Esophagus (tissue), 2 donors: ENCODE data around the gene DAPP1. TPM values are rescaled to one million over a fixed set of nuclear protein-coding genes. Genes with fewer than 3 reads are reported as not detected.

Source experiments
- H3K27ac ChIP-seq, 2 donors: one replicate each; pipeline ENCODE4 v1.5.1; 2013; ENCODE audit warnings: low read depth in 2 of 2, mild to moderate bottlenecking in 2 of 2, inconsistent platforms in 1 of 2, low read length in 1 of 2, moderate library complexity in 1 of 2
- H3K27me3 ChIP-seq, 2 donors: one replicate each; pipeline ENCODE4 v1.6.1; 2013; ENCODE audit warnings: low read length in 2 of 2, control low read depth in 1 of 2, mild to moderate bottlenecking in 1 of 2; ENCODE audit not compliant: insufficient read depth in 2 of 2, control insufficient read depth in 1 of 2
- H3K36me3 ChIP-seq, 2 donors: one replicate each; pipeline ENCODE4 v1.6.1; 2013; ENCODE audit warnings: low read length in 1 of 2; ENCODE audit not compliant: control insufficient read depth in 2 of 2, insufficient read depth in 2 of 2
- H3K4me1 ChIP-seq, 2 donors: one replicate each; pipeline ENCODE4 v1.6.1; 2013; ENCODE audit warnings: low read length in 1 of 2; ENCODE audit not compliant: control insufficient read depth in 2 of 2, insufficient read depth in 2 of 2
- H3K4me3 ChIP-seq, 2 donors: one replicate each; pipeline ENCODE4 v1.5.1; 2013; ENCODE audit warnings: low read length in 2 of 2, mild to moderate bottlenecking in 2 of 2, low read depth in 1 of 2, moderate library complexity in 1 of 2
- H3K9me3 ChIP-seq, 2 donors: one replicate each; pipeline ENCODE4 v1.6.1; 2013; ENCODE audit warnings: mild to moderate bottlenecking in 2 of 2, low read depth in 1 of 2, low read length in 1 of 2, moderate library complexity in 1 of 2; ENCODE audit not compliant: control insufficient read depth in 2 of 2, insufficient read depth in 1 of 2
- WGBS, 2 donors: extraction: QIAGEN DNeasy Blood & Tissue Kit; methylation state at CpG; one replicate each; pipeline ENCODE4 v1.1.7; 2013; 5-methylcytosine and 5-hydroxymethylcytosine counted together
- polyA plus RNA-seq, 2 donors: library from polyadenylated mRNA; stranded (reverse); fragments of 200-250 nt; gene quantifications; one replicate each; pipeline ENCODE4 v1.2.3, GENCODE V29; 2013
- donor health status: healthy with polysubstance abuse.
- donor health status: Bipolar disorder and iron deficiency.

Gene DAPP1
- polyA plus RNA-seq, 2 donors = 29.1 to 40.6 TPM

DNA sequence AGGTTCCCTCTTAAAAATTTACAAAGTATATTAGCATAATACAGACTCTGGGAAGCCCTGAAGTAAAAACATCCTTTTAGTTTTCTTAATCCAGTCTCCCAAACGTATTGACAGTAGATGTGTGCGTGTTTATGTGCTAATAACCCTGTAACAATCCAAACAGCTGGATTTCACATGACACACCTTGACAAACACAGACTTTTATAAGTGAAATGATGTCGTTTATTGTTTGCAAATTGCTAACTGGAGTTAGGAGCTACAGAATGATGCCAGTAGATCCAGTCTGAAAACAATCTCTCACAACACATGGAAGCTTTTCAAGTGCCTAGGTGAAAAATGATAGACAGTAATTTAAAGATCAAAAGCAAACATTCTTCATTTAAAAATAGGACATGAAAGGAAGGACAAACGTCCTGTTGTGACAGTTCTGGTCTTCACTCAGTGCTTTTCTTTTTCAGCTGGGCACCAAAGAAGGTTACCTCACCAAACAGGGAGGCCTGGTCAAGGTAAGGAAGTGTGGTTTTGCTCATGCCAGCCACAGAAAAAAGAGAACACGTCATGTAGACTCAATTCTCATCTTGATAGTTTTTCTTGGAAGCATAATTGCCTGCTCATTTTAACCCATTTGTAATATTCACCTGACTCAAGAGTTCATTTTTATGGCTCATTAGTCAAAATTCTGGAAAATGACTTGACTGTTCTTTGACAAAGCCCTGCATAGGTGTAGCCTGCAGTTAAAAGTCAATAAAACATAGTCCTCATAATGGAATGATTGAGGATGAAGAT lies 44.7 kb downstream of the DAPP1 start:
- Histone ChIP-seq H3K9me3 (no peaks in the 10 kb centered on the region), H3K4me1 (peaks cover 0 to 3% of the 10 kb centered on the region in 2 donors), H3K27me3 (no peaks in the 10 kb centered on the region), H3K36me3 (peaks cover 0 to 4% of the 10 kb centered on the region in 2 donors), H3K4me3 (no peak overlapping the region), H3K27ac (no peak overlapping the region)
- 49 to 54% methylated on average over 5 of the region's 5 CpGs for WGBS, 2 donors

DNA sequence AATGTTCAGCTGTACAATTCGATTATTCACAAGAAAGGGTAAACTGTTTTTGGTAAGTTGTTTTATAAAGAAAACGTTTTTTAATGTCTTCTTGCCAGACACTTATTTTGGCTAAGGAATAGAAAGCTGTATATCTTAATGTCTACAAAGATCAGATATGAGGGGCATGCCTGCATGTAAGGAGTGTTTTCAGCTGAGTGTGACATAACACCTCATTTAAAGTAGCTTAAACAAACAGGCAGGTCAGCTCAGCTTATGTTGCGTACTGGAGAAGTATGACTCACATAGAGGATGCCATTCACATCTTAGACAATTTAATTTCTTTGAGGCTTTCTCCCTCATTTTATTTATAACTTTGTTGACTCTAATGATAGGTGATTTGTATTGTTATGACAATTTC lies 47.2 kb downstream of the DAPP1 start:
- Histone ChIP-seq H3K27me3 (no peaks in the 10 kb centered on the region), H3K4me3 (no peak overlapping the region), H3K9me3 (no peaks in the 10 kb centered on the region), H3K4me1 (peaks cover 0 to 3% of the 10 kb centered on the region in 2 donors), H3K36me3 (peaks cover 0 to 4% of the 10 kb centered on the region in 2 donors), H3K27ac (no peak overlapping the region)
- 44 to 48% methylated on average over 3 of the region's 3 CpGs for WGBS, 2 donors

DNA sequence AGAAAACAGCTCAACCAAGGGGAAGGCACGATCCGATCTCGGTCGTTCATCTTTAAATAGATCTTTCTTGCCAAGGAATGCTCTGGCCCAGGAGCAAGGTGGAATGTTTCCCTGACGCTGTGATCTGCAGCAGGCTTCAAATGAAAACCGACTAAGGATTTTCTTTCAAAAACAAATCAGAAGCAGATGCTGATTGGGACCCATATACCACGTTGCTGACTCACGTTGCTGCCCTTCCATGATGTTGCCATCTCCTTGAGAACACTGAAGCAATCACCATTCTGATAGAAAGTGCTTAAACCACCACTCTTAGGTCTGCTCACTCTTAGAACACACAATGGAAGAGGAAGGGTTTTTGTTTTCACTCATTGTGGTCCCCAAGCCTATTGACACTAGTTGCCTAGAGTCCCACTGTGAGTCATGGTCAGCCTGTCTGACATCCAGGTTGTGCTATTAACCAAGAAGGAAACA lies 51.5 kb downstream of the DAPP1 start:
- H3K27me3 ChIP-seq = no peaks in the 10 kb centered on the region
- no peaks in the 10 kb centered on the region for H3K36me3 ChIP-seq
- no peaks in the 10 kb centered on the region for H3K9me3 ChIP-seq
- H3K4me1 ChIP-seq = no peaks in the 10 kb centered on the region
- no peak overlapping the region for H3K27ac ChIP-seq
- no peak overlapping the region for H3K4me3 ChIP-seq
- 54 to 64% methylated on average over 8 of the region's 8 CpGs for WGBS, 2 donors

DNA sequence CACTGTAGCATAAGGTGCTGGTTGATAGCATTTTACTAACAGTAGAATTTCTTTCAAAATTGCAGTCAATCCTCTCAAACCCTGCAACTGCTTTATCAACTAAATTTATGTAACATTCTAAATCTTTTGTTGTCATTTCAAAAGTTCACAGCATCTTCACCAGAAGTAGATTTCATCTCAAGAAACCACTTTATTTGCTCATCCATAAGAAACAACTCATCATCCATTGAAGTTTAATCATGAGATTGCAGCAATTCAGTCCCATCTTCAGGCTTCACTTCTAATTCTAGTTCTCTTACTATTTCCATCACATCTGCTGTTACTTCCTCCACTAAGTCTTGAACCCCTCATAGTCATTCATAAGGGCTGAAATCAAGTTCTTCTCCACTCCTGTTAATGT lies 55.9 kb downstream of the DAPP1 start:
- H3K27me3 ChIP-seq = no peaks in the 10 kb centered on the region
- no peak overlapping the region for H3K27ac ChIP-seq
- H3K4me3 ChIP-seq = no peak overlapping the region
- H3K4me1 ChIP-seq = no peaks in the 10 kb centered on the region
- H3K9me3 ChIP-seq = no peaks in the 10 kb centered on the region
- no peaks in the 10 kb centered on the region for H3K36me3 ChIP-seq

DNA sequence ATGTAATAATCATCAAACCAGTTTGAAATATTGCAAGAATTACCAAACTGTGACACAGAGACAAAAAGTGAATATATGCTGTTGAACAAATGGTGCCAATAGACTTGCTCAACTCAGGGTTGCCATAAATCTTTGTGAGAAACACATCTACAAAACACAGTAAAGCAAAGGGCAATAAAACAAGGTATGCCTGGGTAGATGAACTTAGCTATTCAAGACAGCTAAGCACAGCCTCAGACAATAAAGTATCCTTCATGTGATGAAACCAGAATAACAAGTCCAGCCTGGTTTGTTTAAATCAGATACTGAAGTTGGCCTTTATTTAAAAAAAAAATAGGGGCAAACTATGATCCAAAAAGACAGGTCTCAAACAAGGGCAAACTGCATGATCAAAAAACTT lies 58.4 kb downstream of the DAPP1 start:
- H3K36me3 ChIP-seq = peaks cover 0 to 5% of the 10 kb centered on the region in 2 donors
- H3K27ac ChIP-seq = no peak overlapping the region
- H3K9me3 ChIP-seq = no peaks in the 10 kb centered on the region
- H3K4me3 ChIP-seq = no peak overlapping the region
- no peaks in the 10 kb centered on the region for H3K4me1 ChIP-seq
- H3K27me3 ChIP-seq = no peaks in the 10 kb centered on the region

DNA sequence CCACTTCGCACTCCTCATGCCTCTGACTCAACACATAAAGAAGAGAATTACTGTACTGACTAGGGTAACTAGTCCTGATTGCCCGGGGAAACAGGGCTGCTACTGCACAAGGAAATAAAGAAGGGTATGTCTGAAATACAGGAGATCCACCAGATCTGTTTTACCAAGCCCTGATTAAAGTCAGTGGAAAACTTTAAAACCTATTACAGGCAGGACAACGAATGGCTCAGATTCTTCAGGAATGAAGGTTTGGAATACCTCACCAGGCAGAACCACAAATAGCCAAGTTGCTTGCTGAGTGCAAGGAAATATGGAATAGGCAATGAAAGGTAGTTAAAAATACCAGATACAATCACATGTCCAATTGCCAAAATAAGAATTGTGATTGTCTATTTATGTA lies 60.3 kb downstream of the DAPP1 start:
- 74 to 83% methylated on average over 3 of the region's 3 CpGs for WGBS, 2 donors
- Histone ChIP-seq H3K36me3 (peaks cover 3 to 5% of the 10 kb centered on the region in 2 donors), H3K27me3 (no peaks in the 10 kb centered on the region), H3K9me3 (no peaks in the 10 kb centered on the region), H3K27ac (peak overlapping the region in 1 of 2 donors; percentile 1), H3K4me1 (no peaks in the 10 kb centered on the region), H3K4me3 (no peak overlapping the region)

DNA sequence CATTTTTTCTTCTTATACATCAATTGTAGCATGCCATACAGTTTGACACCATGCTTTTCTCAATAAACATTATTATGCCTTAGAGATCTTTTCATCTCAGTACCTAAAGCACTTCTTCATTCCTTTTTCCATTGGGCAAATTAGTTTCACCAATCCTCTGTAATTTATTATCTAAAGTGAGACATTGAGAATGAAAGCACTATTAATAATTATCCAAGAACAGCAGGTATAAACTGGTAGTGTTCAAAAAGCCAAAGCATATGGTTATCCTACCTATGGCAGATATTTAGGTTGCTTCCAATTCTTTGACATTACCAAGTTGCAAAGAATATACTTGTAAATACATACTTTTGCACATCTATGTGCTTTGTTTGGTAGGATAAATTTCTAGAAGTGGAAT lies 62.0 kb downstream of the DAPP1 start:
- Histone ChIP-seq H3K9me3 (no peaks in the 10 kb centered on the region), H3K4me3 (no peak overlapping the region), H3K36me3 (peaks cover 3 to 5% of the 10 kb centered on the region in 2 donors)

DNA sequence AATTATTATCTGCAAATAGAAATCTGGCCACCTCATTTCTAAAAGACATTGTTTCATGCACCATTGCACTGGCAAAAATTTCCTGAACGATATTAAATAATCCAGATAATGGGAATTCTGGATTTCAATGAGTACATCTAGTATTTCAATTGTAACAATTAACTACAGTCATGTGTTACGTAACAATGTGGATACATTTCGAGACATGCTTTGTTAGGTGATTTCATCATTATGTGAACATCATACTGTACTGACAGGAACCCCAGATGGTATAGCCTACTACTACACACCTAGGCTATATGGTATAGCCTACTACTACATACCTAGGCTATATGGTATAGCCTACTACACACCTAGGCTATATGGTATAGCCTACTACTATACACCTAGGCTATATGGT lies 62.8 kb downstream of the DAPP1 start:
- H3K27ac ChIP-seq = no peak overlapping the region
- no peak overlapping the region for H3K4me3 ChIP-seq
- no peaks in the 10 kb centered on the region for H3K9me3 ChIP-seq
- WGBS, 2 donors = 77 to 84% methylated on average over 3 of the region's 3 CpGs
- no peaks in the 10 kb centered on the region for H3K27me3 ChIP-seq
- H3K4me1 ChIP-seq = no peaks in the 10 kb centered on the region
- peaks cover 3 to 5% of the 10 kb centered on the region in 2 donors for H3K36me3 ChIP-seq

More for the DNA sequence above, 62.0 kb downstream of the DAPP1 start:
- Histone ChIP-seq H3K4me1 (no peaks in the 10 kb centered on the region), H3K27ac (no peak overlapping the region), H3K27me3 (no peaks in the 10 kb centered on the region)

DNA sequence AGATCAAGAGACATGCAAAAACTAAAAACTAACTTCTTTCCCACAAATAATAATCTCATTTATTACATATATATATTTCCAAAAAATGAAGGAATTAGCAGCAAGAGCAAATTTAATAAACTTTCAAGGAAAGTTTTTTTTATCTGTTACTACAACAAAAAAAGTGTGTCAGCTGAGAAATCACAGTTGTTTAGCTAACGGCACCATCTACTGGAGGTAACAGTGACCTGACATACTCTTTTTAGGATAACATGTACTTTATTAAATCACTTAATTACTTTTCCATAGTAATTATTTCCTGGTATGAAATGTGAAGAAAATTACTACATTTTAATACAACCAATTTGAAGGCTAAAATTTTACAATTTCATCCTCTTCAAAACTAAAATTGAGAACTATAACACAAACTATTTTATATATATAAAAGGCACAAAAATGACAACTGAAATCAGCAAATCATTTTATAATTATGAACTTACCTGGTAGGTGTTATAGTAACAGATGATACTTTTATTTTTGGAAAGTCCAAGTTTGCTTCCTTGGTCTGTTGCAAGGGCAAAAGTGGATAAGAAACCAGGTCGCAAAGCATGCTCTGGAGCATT lies 68.5 kb downstream of the DAPP1 start:
- Histone ChIP-seq H3K4me3 (no peak overlapping the region), H3K27ac (no peak overlapping the region), H3K36me3 (peaks cover 0 to 3% of the 10 kb centered on the region in 2 donors), H3K9me3 (no peaks in the 10 kb centered on the region), H3K27me3 (no peaks in the 10 kb centered on the region), H3K4me1 (no peaks in the 10 kb centered on the region)
- 70 to 73% methylated on average over 2 of the region's 2 CpGs for WGBS, 2 donors

DNA sequence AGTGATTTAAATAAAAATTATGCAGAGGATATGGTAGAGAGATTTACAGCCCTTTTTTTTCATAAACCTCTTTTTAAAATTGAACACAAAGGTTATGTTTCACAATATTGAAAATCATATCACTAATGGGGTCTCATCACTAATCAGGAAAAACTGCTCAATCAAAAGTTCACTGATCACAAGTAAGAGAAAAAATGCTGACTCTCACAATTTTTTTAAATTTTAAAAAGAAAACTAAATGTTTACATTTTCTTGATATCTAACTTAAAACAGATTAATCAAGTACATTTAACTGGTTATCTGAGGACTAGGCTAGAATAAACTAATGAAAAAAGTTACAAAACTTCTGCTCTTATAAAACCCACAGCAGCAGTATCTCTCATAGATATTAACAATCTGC lies 69.1 kb downstream of the DAPP1 start:
- Histone ChIP-seq H3K9me3 (no peaks in the 10 kb centered on the region), H3K36me3 (no peaks in the 10 kb centered on the region), H3K4me1 (no peaks in the 10 kb centered on the region), H3K4me3 (no peak overlapping the region), H3K27me3 (no peaks in the 10 kb centered on the region), H3K27ac (no peak overlapping the region)
